H9 (cell line): Measurements from ENCODE around the gene RGL2. TPM values are rescaled to one million over a fixed set of nuclear protein-coding genes. Genes with fewer than 3 reads are reported as not detected.
A peak's percentile ranks its signal among the peaks of the same experiment; 100 is the strongest.

Source experiments
- DNase-seq: peaks from one replicate; pipeline ENCODE4 v3.0.0-alpha.2; 2017
- H2AFZ ChIP-seq: one replicate; pipeline ENCODE4 v1.6.1; 2013; ENCODE audit warnings: mild to moderate bottlenecking, low read length, control low read depth, moderate library complexity
- H2AK5ac ChIP-seq: 2 replicates; pipeline ENCODE4 v1.6.1; 2013; ENCODE audit warnings: low read length, control low read depth, mixed read lengths; ENCODE audit not compliant: insufficient read length
- H2BK120ac ChIP-seq: one replicate; pipeline ENCODE4 v1.6.1; 2013; ENCODE audit warnings: low read depth, mild to moderate bottlenecking, low read length, control low read depth, inconsistent platforms; ENCODE audit not compliant: poor library complexity, severe bottlenecking
- H2BK12ac ChIP-seq: 2 replicates; pipeline ENCODE4 v1.6.1; 2013; ENCODE audit warnings: low read length, control low read depth, mixed read lengths, low read depth; ENCODE audit not compliant: insufficient read length
- H2BK15ac ChIP-seq: 2 replicates; pipeline ENCODE4 v1.6.1; 2013; ENCODE audit warnings: low read depth, low read length, control low read depth
- H2BK20ac ChIP-seq: one replicate; pipeline ENCODE4 v1.6.1; 2013; ENCODE audit warnings: low read depth, mild to moderate bottlenecking, low read length, control low read depth, inconsistent platforms; ENCODE audit not compliant: poor library complexity, severe bottlenecking
- H2BK5ac ChIP-seq: 2 replicates; pipeline ENCODE4 v1.6.1; 2013; ENCODE audit warnings: low read length, control low read depth, mixed read lengths; ENCODE audit not compliant: insufficient read length
- H3K14ac ChIP-seq: 2 replicates; pipeline ENCODE4 v1.6.1; 2013; ENCODE audit warnings: low read length, control low read depth; ENCODE audit not compliant: insufficient read depth
- H3K18ac ChIP-seq: 2 replicates; pipeline ENCODE4 v1.6.1; 2013; ENCODE audit warnings: low read depth, mild to moderate bottlenecking, mixed read lengths, low read length, control low read depth; ENCODE audit not compliant: insufficient read length
- H3K23ac ChIP-seq: 2 replicates; pipeline ENCODE4 v1.6.1; 2013; ENCODE audit warnings: low read length, control low read depth, mixed read lengths, low read depth; ENCODE audit not compliant: insufficient read length
- H3K23me2 ChIP-seq: 2 replicates; pipeline ENCODE4 v1.6.1; 2013; ENCODE audit warnings: low read depth, mild to moderate bottlenecking, mixed read lengths, low read length, control low read depth; ENCODE audit not compliant: insufficient read length, poor library complexity, severe bottlenecking
- H3K27ac ChIP-seq: 2 replicates; pipeline ENCODE4 v1.5.1; 2013; ENCODE audit warnings: low read length, control low read depth, mixed read lengths, low read depth; ENCODE audit not compliant: insufficient read length
- H3K27me3 ChIP-seq: 2 replicates; pipeline ENCODE4 v1.6.1; 2013; ENCODE audit warnings: low read length, control low read depth, inconsistent platforms; ENCODE audit not compliant: insufficient read depth
- H3K4ac ChIP-seq: 2 replicates; pipeline ENCODE4 v1.6.1; 2013; ENCODE audit warnings: low read depth, mild to moderate bottlenecking, control low read depth, inconsistent platforms, low read length, moderate library complexity
- H3K4me1 ChIP-seq: 2 replicates; pipeline ENCODE4 v1.6.1; 2013; ENCODE audit warnings: low read length, control low read depth, inconsistent platforms; ENCODE audit not compliant: insufficient read depth
- H3K4me2 ChIP-seq: 2 replicates; pipeline ENCODE4 v1.6.1; 2013; ENCODE audit warnings: low read length, control low read depth, mixed read lengths; ENCODE audit not compliant: insufficient read length, insufficient read depth
- H3K56ac ChIP-seq: 2 replicates; pipeline ENCODE4 v1.6.1; 2013; ENCODE audit warnings: low read depth, mild to moderate bottlenecking, mixed read lengths, low read length, control low read depth; ENCODE audit not compliant: insufficient read length
- H3K79me1 ChIP-seq: 2 replicates; pipeline ENCODE4 v1.6.1; 2013; ENCODE audit warnings: low read depth, mild to moderate bottlenecking, moderate library complexity, low read length, control low read depth, inconsistent platforms; ENCODE audit not compliant: insufficient read depth, poor library complexity, severe bottlenecking
- H3K79me2 ChIP-seq: 2 replicates; pipeline ENCODE4 v1.6.1; 2013; ENCODE audit warnings: low read length, control low read depth, inconsistent platforms; ENCODE audit not compliant: insufficient read depth
- H3K9ac ChIP-seq: 2 replicates; pipeline ENCODE4 v1.6.1; 2013; ENCODE audit warnings: low read length, control low read depth, mixed read lengths; ENCODE audit not compliant: insufficient read length; ENCODE audit errors: extremely low read depth
- H3K9me3 ChIP-seq: one replicate; pipeline ENCODE4 v1.6.1; 2013; ENCODE audit warnings: low read depth, low read length, inconsistent platforms; ENCODE audit not compliant: control insufficient read depth
- H3T11ph ChIP-seq: one replicate; pipeline ENCODE4 v1.6.1; 2013; ENCODE audit warnings: mild to moderate bottlenecking, low read length, control low read depth, inconsistent platforms
- H4K20me1 ChIP-seq: one replicate; pipeline ENCODE4 v1.6.1; 2013; ENCODE audit not compliant: control insufficient read depth, insufficient read length, insufficient read depth
- H4K5ac ChIP-seq: 2 replicates; pipeline ENCODE4 v1.6.1; 2013; ENCODE audit warnings: low read depth, mild to moderate bottlenecking, mixed read lengths, low read length, control low read depth; ENCODE audit not compliant: insufficient read length
- H4K8ac ChIP-seq: replicated peaks from 2 replicates; pipeline ENCODE4 v1.6.1; 2013; ENCODE audit warnings: low read length, control low read depth, mixed read lengths, low read depth; ENCODE audit not compliant: insufficient read length
- H4K91ac ChIP-seq: 2 replicates; pipeline ENCODE4 v1.6.1; 2013; ENCODE audit warnings: low read depth, mild to moderate bottlenecking, moderate library complexity, mixed read lengths, low read length, control low read depth; ENCODE audit not compliant: insufficient read length
- H3K27ac Mint-ChIP-seq, 3 experiments: 2 replicates in 2 of 3; 3 replicates in 1 of 3; pipeline ENCODE4 v1.8.0; 2020 to 2021; ENCODE audit warnings: mixed read lengths in 3 of 3, mild to moderate bottlenecking in 1 of 3, moderate library complexity in 1 of 3
- H3K27me3 Mint-ChIP-seq: 2 replicates; pipeline ENCODE4 v1.8.0; 2021; ENCODE audit warnings: low read depth, mild to moderate bottlenecking, moderate library complexity, mixed read lengths
- H3K36me3 Mint-ChIP-seq, 3 experiments: 2 replicates in 2 of 3; 3 replicates in 1 of 3; pipeline ENCODE4 v1.8.0; 2020 to 2021; ENCODE audit warnings: low read depth in 3 of 3, mixed read lengths in 3 of 3; ENCODE audit not compliant: insufficient read depth in 1 of 3
- H3K4me1 Mint-ChIP-seq, 2 experiments: 2 replicates each; pipeline ENCODE4 v1.8.0; 2020; ENCODE audit warnings: mixed read lengths in 2 of 2
- H3K4me3 Mint-ChIP-seq, 2 experiments: 2 replicates in 1 of 2; 3 replicates in 1 of 2; pipeline ENCODE4 v1.8.0; 2020 to 2021; ENCODE audit warnings: mild to moderate bottlenecking in 2 of 2, mixed read lengths in 2 of 2, moderate library complexity in 1 of 2
- H3K9me3 Mint-ChIP-seq, 2 experiments: 2 replicates in 1 of 2; 3 replicates in 1 of 2; pipeline ENCODE4 v1.8.0; 2020; ENCODE audit warnings: mild to moderate bottlenecking in 2 of 2, mixed read lengths in 2 of 2, moderate library complexity in 1 of 2
- WGBS: extraction: QIAGEN DNeasy Blood & Tissue Kit; methylation state at CpG from one replicate; pipeline ENCODE4 v1.1.7; 2013; ENCODE audit warnings: missing lambda C conversion rate, low lambda C conversion rate, mixed read lengths; ENCODE audit not compliant: insufficient read length; ENCODE audit errors: extremely low coverage; 5-methylcytosine and 5-hydroxymethylcytosine counted together
- total RNA-seq: library from RNA; stranded (reverse); gene quantifications from 2 replicates; pipeline ENCODE4 v1.2.1, GENCODE V29; 2021
- TF ChIP-seq, protein P1 (sequence below): fragments of 200-600 bp; sonication (generic); conservative IDR thresholded peaks from 3 replicates; pipeline ENCODE4 v1.8.0; 2021; ENCODE audit warnings: antibody characterized with exemption, mild to moderate bottlenecking

Gene RGL2
- total RNA-seq, 1 experiment from 2014 or later: 74.3 TPM

DNA sequence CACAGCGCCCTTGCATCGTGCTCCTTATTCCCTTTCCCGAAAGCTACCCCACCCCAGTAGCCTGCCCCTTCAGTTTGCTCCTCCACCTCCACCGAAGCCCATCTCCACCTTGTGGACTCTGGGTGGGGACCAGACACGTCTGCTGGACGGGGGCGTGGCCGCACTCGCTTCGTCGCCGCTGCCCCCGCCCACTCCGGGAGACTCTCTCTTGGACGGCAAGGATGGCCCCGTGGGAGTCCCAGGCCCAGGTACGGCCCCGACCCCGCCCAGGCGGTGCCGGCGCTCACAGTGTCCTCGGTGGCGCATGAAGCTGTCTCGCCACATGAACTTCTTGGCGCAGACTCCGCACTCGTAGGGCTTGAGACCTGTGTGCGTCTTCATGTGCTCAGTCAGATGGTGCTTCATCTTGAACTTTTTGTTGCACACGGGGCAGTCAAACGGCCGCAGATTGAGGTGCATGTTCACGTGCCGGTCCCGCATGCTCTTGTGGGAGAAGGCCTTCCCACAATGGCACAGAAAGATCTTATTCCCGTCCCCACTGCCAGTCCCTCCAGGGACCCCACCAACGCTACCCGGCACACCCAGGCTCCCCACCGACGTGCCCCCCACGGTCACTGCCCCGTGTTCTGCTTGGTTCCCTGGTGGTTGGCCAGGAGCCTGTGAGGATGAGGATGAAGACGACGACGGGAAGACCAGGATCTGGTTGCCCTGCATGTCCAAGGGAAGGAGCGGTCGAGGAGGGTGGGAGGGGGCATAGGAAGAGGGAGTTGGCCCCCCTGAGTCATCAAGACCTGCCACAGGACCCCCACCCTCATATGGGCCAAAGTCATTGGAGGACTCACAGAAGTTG lies 16.4 kb upstream of the RGL2 start:
- Histone ChIP-seq H3K23ac (no peak overlapping the region), H2BK5ac (no peak overlapping the region), H3K4me2 (peak overlapping the region; percentile 92), H3K4ac (no peak overlapping the region), H2AK5ac (no peak overlapping the region), H3K14ac (no peak overlapping the region), H3K9me3 (no peaks in the 10 kb centered on the region), H3K9ac (no peak overlapping the region), H2AFZ (no peak overlapping the region), H3K4me1 (no peaks in the 10 kb centered on the region), H3K18ac (peak overlapping the region; percentile 9), H4K5ac (no peak overlapping the region), H3K79me2 (no peaks in the 10 kb centered on the region; the same call in 1 of the 2 replicates), H4K8ac (no peak overlapping the region), H3T11ph (no peak overlapping the region), H2BK20ac (no peak overlapping the region), H2BK12ac (no peak overlapping the region), H3K56ac (no peak overlapping the region), H3K79me1 (peaks cover under 1% of the 10 kb centered on the region), H3K27ac (no peak overlapping the region), H2BK120ac (no peak overlapping the region), H4K91ac (no peak overlapping the region), H4K20me1 (no peaks in the 10 kb centered on the region), H3K23me2 (peaks cover 31% of the 10 kb centered on the region), H3K27me3 (no peaks in the 10 kb centered on the region), H2BK15ac (no peak overlapping the region)
- WGBS: no CpG with 5 or more reads among the region's 47 CpGs
- H3K27me3 Mint-ChIP-seq: no peaks in the 10 kb centered on the region; the same call in 1 of the 2 replicates
- peak overlapping the region; percentile 83 to 97 for H3K4me3 Mint-ChIP-seq
- peak; percentile 79 for DNase-seq
- H3K36me3 Mint-ChIP-seq: peaks cover 14 to 34% (median 26%) of the 10 kb centered on the region in 3 experiments; a peak in 6 of 7 replicates
- H3K4me1 Mint-ChIP-seq: peaks cover 47 to 52% of the 10 kb centered on the region in 2 experiments
- no peaks in the 10 kb centered on the region for H3K9me3 Mint-ChIP-seq
- TF ChIP-seq, protein P1, sequence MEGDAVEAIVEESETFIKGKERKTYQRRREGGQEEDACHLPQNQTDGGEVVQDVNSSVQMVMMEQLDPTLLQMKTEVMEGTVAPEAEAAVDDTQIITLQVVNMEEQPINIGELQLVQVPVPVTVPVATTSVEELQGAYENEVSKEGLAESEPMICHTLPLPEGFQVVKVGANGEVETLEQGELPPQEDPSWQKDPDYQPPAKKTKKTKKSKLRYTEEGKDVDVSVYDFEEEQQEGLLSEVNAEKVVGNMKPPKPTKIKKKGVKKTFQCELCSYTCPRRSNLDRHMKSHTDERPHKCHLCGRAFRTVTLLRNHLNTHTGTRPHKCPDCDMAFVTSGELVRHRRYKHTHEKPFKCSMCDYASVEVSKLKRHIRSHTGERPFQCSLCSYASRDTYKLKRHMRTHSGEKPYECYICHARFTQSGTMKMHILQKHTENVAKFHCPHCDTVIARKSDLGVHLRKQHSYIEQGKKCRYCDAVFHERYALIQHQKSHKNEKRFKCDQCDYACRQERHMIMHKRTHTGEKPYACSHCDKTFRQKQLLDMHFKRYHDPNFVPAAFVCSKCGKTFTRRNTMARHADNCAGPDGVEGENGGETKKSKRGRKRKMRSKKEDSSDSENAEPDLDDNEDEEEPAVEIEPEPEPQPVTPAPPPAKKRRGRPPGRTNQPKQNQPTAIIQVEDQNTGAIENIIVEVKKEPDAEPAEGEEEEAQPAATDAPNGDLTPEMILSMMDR: no peak
- H3K27ac Mint-ChIP-seq: peak overlapping the region in 1 of 3 experiments; percentile 68; a peak in 2 of 7 replicates
